Sigmoid colon (tissue), 7 donors: ENCODE measurements around the gene ITM2B. TPM values are rescaled to one million over a fixed set of nuclear protein-coding genes. Genes with fewer than 3 reads are reported as not detected.
"Not testable (repeated sequence)": the region's sequence is repeated elsewhere in the genome, so short reads cannot be mapped to it uniquely, and the experiment has no call there.

Experiments used
- DNase-seq: peaks from one replicate; pipeline ENCODE4 v3.0.0-alpha.2; 2019
- H3K27ac ChIP-seq, 4 donors: fragments of 200-600 bp; sonication (generic); one replicate each; pipeline ENCODE4 v1.5.1; 2016 to 2019; ENCODE audit warnings: mild to moderate bottlenecking in 1 of 4
- H3K27me3 ChIP-seq, 3 donors: fragments of 200-600 bp; sonication (generic); one replicate each; pipeline ENCODE4 v1.5.1; 2019; ENCODE audit warnings: mild to moderate bottlenecking in 1 of 3
- H3K36me3 ChIP-seq, 4 donors: fragments of 200-600 bp; sonication (generic); one replicate each; pipeline ENCODE4 v1.5.1; 2016 to 2019
- H3K4me1 ChIP-seq, 4 donors: fragments of 200-600 bp; sonication (generic); one replicate each; pipeline ENCODE4 v1.5.1; 2017 to 2019
- H3K4me3 ChIP-seq, 4 donors: fragments of 200-600 bp; sonication (generic); one replicate each; pipeline ENCODE4 v1.5.1; 2017 to 2019; ENCODE audit warnings: mild to moderate bottlenecking in 2 of 4, moderate library complexity in 1 of 4
- H3K9me3 ChIP-seq, 4 donors: fragments of 200-600 bp in 3 of 4; sonication (generic) in 3 of 4; one replicate each; pipeline versions ENCODE4 v1.5.1 to v1.6.1; 2013 to 2019
- EP300 ChIP-seq, 4 donors: sonication (generic); formaldehyde crosslinking; IDR thresholded peaks; one replicate each; pipeline ENCODE4 v1.6.1; 2017; ENCODE audit warnings: antibody characterized with exemption in 4 of 4
- POLR2A ChIP-seq, 2 donors: fragments of 450-650 bp; IDR thresholded peaks; one replicate each; pipeline ENCODE4 v1.6.1; 2016; ENCODE audit warnings: antibody characterized with exemption in 2 of 2, mild to moderate bottlenecking in 2 of 2, moderate library complexity in 2 of 2
- POLR2AphosphoS5 ChIP-seq, 4 donors: sonication (generic); formaldehyde crosslinking; IDR thresholded peaks; one replicate each; pipeline ENCODE4 v1.6.1; 2017; ENCODE audit warnings: antibody characterized with exemption in 4 of 4
- WGBS, 2 donors: extraction: QIAGEN DNeasy Blood & Tissue Kit; methylation state at CpG; one replicate each; pipeline ENCODE4 v1.1.7; 2013; 5-methylcytosine and 5-hydroxymethylcytosine counted together
- intact Hi-C: fragments of 100-400 bp; cut with DNase I; formaldehyde crosslinking; loops from one replicate; pipeline ENCODE4 v1.15.1; 2023
- polyA plus RNA-seq, 3 donors: library from polyadenylated mRNA; stranded (reverse); fragments of 200-250 nt; gene quantifications; one replicate each; pipeline ENCODE4 v1.2.3, GENCODE V29; 2013
- total RNA-seq, 4 donors: library from RNA; depleted of rRNA; stranded (reverse); fragments of >200 nt; gene quantifications; one replicate each; pipeline ENCODE4 v1.1.0, GENCODE V29; 2016
- TF ChIP-seq, protein P1 (sequence below), 4 experiments: fragments of 450-650 bp in 3 of 4; fragments of 200-600 bp in 1 of 4; IDR thresholded peaks; one replicate each; pipeline ENCODE4 v1.5.1; 2016 to 2019; ENCODE audit warnings: antibody characterized with exemption in 4 of 4, mild to moderate bottlenecking in 3 of 4, moderate library complexity in 2 of 4
- donor health status: healthy with polysubstance abuse.
- donor health status: Bipolar disorder and iron deficiency.
- donor health status: healthy.

Gene ITM2B
- total and polyA plus RNA-seq, 7 donors = 147 to 478 (median 285) TPM

DNA sequence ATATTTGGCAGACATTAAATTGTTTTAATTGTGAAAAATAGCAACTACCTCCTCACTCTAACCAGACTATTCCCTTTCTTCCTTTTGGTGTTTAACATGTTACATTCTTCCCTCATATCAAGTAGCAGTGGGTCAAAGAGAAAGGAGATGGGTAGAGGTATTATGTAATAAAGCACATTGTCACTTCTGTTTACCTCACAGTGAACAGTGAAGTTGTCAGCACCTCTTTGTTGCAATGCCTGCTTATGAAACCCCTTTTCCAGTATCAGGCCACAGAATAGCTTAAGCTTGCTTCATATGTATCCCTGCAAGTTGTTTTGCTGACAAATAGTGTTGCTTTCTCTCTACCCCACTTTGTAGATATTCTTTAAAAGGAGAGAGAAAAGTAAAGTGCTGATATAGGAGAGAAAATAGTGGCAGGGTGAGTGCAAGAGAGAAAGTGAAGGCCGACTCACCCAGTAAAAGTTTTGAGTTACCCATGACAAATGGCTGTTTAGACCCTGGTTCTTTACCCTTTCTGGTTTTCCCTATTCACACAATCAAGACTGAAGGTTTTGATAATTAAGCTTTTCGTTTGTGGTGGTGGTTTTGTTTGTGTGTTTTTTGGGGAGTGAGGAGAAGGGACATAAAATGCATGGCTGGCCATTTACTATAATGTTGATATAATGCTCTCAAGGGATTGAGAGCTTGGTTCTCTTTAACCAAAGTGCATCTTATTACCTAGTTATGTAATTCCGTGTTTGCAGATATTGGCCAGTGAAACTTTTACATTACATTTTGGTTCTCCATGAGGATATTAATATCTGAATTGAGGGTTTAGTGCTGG is 3.7 kb downstream of the ITM2B start:
- Histone ChIP-seq H3K4me1 (peaks cover 0 to 65% (median 51%) of the 10 kb centered on the region in 4 donors), H3K36me3 (no peaks in the 10 kb centered on the region), H3K4me3 (peak overlapping the region in 3 of 4 donors; percentile 86 to 98 (median 95)), H3K9me3 (no peaks in the 10 kb centered on the region), H3K27me3 (no peaks in the 10 kb centered on the region), H3K27ac (peak overlapping the region; percentile 96 to 100 (median 99))
- TF ChIP-seq, protein P1, sequence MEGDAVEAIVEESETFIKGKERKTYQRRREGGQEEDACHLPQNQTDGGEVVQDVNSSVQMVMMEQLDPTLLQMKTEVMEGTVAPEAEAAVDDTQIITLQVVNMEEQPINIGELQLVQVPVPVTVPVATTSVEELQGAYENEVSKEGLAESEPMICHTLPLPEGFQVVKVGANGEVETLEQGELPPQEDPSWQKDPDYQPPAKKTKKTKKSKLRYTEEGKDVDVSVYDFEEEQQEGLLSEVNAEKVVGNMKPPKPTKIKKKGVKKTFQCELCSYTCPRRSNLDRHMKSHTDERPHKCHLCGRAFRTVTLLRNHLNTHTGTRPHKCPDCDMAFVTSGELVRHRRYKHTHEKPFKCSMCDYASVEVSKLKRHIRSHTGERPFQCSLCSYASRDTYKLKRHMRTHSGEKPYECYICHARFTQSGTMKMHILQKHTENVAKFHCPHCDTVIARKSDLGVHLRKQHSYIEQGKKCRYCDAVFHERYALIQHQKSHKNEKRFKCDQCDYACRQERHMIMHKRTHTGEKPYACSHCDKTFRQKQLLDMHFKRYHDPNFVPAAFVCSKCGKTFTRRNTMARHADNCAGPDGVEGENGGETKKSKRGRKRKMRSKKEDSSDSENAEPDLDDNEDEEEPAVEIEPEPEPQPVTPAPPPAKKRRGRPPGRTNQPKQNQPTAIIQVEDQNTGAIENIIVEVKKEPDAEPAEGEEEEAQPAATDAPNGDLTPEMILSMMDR (IDR thresholded peaks at IDR 0.05) = no peak
- TF ChIP-seq EP300 (IDR thresholded peaks at IDR 0.05) = no peak
- TF ChIP-seq POLR2AphosphoS5 (IDR thresholded peaks at IDR 0.05) = peak in 2 of 4 donors; percentile 9 to 67
- intact Hi-C loops = no loop called here
- no peak for DNase-seq
- 26 to 41% methylated on average over 3 of the region's 3 CpGs for WGBS, 2 donors

DNA sequence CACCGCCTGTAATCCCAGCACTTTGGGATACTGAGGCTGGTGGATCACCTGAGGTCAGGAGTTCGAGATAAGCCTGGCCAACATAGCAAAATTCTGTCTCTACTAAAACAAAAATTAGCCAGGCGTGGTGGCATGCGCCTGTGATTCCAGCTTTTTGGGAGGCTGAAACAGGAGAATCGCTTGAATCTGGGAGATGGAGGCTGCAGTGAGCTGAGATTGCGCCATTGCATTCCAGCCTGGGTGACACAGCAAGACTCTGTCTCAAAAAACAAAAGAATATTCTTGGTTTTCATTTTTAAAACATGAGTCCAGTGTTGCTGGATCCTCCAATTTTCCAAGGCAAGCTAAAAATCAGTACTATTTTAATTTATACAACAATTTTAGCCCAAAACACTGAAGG is 6.4 kb downstream of the ITM2B start:
- WGBS, 2 donors = 95 to 97% methylated on average over 6 of the region's 6 CpGs

DNA sequence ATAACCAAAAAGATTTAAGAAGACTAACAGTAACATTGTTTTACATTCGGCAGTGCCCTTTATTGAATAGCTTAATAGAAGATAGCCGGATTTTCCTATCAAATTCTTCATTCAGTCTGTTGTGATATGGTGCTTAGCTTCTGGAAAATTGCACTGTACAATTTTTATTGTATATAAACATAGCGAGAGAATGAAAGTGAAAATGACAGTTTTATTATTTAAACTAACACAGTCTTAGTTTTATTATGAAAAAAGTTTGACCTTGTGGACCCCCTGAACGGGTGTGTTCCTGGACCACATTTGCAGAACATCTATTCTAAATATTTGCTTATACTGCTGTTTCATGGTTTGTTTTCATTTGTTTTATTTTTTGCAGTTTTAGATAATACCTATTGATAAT is 8.6 kb downstream of the ITM2B start:
- DNase-seq = no peak
- no peaks in the 10 kb centered on the region for H3K27me3 ChIP-seq
- intact Hi-C loops = no loop called here
- peak overlapping the region in 3 of 4 donors; percentile 24 to 39 (median 28) for H3K27ac ChIP-seq
- H3K4me1 ChIP-seq = peaks cover 0 to 74% (median 58%) of the 10 kb centered on the region in 4 donors
- H3K9me3 ChIP-seq = no peaks in the 10 kb centered on the region
- no peak overlapping the region for H3K4me3 ChIP-seq
- WGBS, 2 donors = 9 to 49% methylated on average over 4 of the region's 4 CpGs
- no peak for TF ChIP-seq EP300 (IDR thresholded peaks at IDR 0.05)
- no peak for TF ChIP-seq POLR2A (IDR thresholded peaks at IDR 0.05)
- TF ChIP-seq, protein P1 (IDR thresholded peaks at IDR 0.05) = no peak
- TF ChIP-seq POLR2AphosphoS5 (IDR thresholded peaks at IDR 0.05) = no peak
- no peaks in the 10 kb centered on the region for H3K36me3 ChIP-seq

More for the DNA sequence above, 6.4 kb downstream of the ITM2B start:
- H3K27me3 ChIP-seq, H3K36me3 ChIP-seq, DNase-seq, intact Hi-C loops, H3K4me3 ChIP-seq, H3K9me3 ChIP-seq: not testable (repeated sequence)
- Histone ChIP-seq H3K27ac (peak overlapping the region in 1 of 4 donors; percentile 2), H3K4me1 (peaks cover 0 to 67% (median 57%) of the 10 kb centered on the region in 4 donors)

DNA sequence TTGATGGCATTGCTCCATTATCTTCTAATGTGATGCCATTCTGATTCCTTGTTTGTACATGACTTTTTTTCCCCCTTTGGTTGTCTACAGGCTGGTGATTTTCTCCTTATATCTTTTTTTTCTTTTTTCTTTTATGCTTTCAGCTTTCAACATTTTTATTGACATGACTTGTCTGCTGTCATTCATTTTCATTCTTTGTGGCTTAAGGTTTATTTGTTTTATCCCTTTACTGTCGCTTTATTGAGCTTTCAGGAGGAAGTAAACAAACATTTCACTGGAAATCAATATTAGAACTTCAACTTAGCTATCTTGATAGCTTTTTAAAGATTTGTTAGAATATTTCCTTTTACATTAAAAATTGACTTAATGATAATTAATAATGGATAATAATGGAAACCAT is 9.7 kb downstream of the ITM2B start:
- TF ChIP-seq POLR2AphosphoS5 (IDR thresholded peaks at IDR 0.05) = no peak
- TF ChIP-seq, protein P1 (IDR thresholded peaks at IDR 0.05) = no peak
- TF ChIP-seq EP300 (IDR thresholded peaks at IDR 0.05) = no peak
- TF ChIP-seq POLR2A (IDR thresholded peaks at IDR 0.05) = no peak
- Histone ChIP-seq H3K36me3 (no peaks in the 10 kb centered on the region), H3K4me3 (no peak overlapping the region), H3K4me1 (peaks cover 0 to 70% (median 48%) of the 10 kb centered on the region in 4 donors), H3K27ac (no peak overlapping the region), H3K9me3 (no peaks in the 10 kb centered on the region), H3K27me3 (no peaks in the 10 kb centered on the region)
- 18 to 62% methylated on average over 1 of the region's 1 CpG for WGBS, 2 donors
- no peak for DNase-seq
- intact Hi-C loops = no loop called here

DNA sequence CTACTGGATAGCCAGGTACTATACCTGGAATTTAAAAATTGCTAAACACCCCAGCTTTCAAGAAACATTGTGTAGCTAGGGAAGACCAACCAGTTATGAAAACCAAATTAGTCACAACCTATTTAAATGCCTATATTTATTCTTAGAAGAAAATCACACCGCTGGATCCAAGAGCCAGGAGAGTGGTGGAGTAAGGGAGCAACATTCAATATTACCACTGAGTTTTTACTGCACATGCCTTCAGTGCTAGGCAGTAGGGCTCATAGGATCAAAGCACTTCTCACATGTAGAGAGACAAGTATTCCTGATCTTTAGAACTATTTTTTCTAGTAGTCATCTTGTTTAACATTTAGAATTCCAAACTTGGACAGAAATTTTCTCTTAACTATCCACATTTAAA is 11.2 kb downstream of the ITM2B start:
- TF ChIP-seq POLR2AphosphoS5 (IDR thresholded peaks at IDR 0.05) (no peak), POLR2A (IDR thresholded peaks at IDR 0.05) (no peak), EP300 (IDR thresholded peaks at IDR 0.05) (no peak)
- TF ChIP-seq, protein P1 (IDR thresholded peaks at IDR 0.05) = no peak
- 86% methylated on average over 1 of the region's 1 CpG for WGBS, 2 donors

More for the DNA sequence above, 11.2 kb downstream of the ITM2B start:
- Histone ChIP-seq H3K9me3 (no peaks in the 10 kb centered on the region), H3K27ac (no peak overlapping the region), H3K27me3 (no peaks in the 10 kb centered on the region), H3K36me3 (no peaks in the 10 kb centered on the region), H3K4me3 (no peak overlapping the region), H3K4me1 (peaks cover 0 to 56% (median 45%) of the 10 kb centered on the region in 4 donors)
- intact Hi-C loops = no loop called here
- no peak for DNase-seq
